Measurements from ENCODE around the gene PKD1L1. TPM values are rescaled to one million over a fixed set of nuclear protein-coding genes. Genes with fewer than 3 reads are reported as not detected.
"Not testable (repeated sequence)": the region's sequence is repeated elsewhere in the genome, so short reads cannot be mapped to it uniquely, and the experiment has no call there.

The PKD1L1 gene
- total RNA-seq, 1 experiment from 2014 or later: 0.17 TPM

DNA sequence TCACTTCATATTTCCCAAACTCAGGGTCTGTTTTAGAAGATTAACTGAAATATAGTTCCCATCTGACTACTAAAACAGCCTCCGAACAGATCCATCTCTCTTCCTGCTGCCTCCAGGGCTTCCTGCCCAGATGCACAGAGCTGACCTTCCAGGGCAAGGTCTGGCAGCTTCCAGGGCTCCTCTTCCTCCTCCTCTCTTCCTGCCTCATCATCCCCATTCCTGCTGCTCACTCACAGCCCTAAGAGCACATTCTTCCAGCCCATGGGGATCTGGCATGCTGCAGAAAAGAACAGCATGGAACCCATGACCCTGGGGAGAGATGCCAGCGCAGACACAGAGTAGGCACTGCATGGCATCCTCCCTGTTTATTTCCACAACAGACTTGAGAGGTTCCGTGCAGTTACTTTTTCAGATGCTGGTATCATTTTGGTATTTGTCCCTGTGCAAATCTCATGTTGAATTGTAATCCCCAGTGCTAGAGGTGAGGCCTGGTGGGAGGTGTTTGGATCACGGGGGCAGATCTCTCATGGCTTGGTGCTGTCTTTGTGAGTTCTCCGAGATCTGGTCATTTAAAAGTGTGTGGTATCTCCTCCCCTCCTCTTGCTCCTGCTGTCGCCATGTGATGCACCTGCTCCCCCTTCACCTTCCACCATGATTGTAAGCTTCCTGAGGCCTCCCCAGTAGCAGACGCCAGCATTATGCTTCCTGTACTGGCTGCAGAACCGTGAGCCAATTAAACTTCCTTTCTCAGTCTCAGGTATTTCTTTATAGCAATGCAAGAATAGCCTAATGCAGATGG, 4.4 kb downstream of the PKD1L1 start:
- no TSS peak for BruUV-seq (replicated peaks)
- Histone ChIP-seq H3K4me1 (ENCODE audit: control insufficient read depth in 1 of 2, insufficient read depth in 2 of 2, low read length in 2 of 2) (peaks cover 0 to 9% of the 10 kb centered on the region in 2 experiments; a peak in 2 of 4 replicates), H3K36me3 (ENCODE audit: control insufficient read depth in 1 of 2, insufficient read depth in 2 of 2, low read length in 2 of 2) (no peaks in the 10 kb centered on the region), H3K9me3 (ENCODE audit: control insufficient read depth in 1 of 2, insufficient read depth in 1 of 2, low read depth in 1 of 2, low read length in 2 of 2) (no peaks in the 10 kb centered on the region), H3K27ac (ENCODE audit: low read depth, low read length) (no peak overlapping the region), H3K4me2 (ENCODE audit: low read length) (no peak overlapping the region), H2AFZ (ENCODE audit: low read depth, low read length, poor library complexity, severe bottlenecking) (no peak overlapping the region), H3K79me2 (ENCODE audit: insufficient read depth, low read length) (no peaks in the 10 kb centered on the region), H3K9ac (ENCODE audit: low read length) (no peak overlapping the region), H4K20me1 (ENCODE audit: insufficient read depth) (no peaks in the 10 kb centered on the region), H3K4me3 (replicated peaks in 1 of 2; ENCODE audit: low read depth in 1 of 2, low read length in 2 of 2) (no peak overlapping the region), H3K27me3 (ENCODE audit: insufficient read depth, low read length) (no peaks in the 10 kb centered on the region), H3K9me2 (ENCODE audit: insufficient read depth) (no peaks in the 10 kb centered on the region)
- intact Hi-C loops (cut with micrococcal nuclease): loop anchor here (2.0 to 10.0 kb wide), 2 partner anchors 677 to 1911 kb away; no protein-coding TSS in a partner anchor
- ATAC-seq (no peak), DNase-seq (ENCODE audit: low read depth, low spot score) (no peak)
- ChIA-PET POLR2A (no interaction called here), CTCF (interaction anchor here (1.1 to 2.3 kb wide), 5 partner anchors 166 to 677 kb away, joined by 3 to 34 read pairs (median 20); no protein-coding TSS in a partner anchor), RAD21 (ENCODE audit: low non-redundant PET in 1 of 2, low total read pairs in 2 of 2, uncharacterized antibody in 2 of 2, unreplicated experiment in 2 of 2) (interaction anchor here (1.4 to 2.3 kb wide), 4 partner anchors 166 to 678 kb away, joined by 3 to 14 read pairs (median 10); no protein-coding TSS in a partner anchor)
- TF ChIP-seq, protein P1, sequence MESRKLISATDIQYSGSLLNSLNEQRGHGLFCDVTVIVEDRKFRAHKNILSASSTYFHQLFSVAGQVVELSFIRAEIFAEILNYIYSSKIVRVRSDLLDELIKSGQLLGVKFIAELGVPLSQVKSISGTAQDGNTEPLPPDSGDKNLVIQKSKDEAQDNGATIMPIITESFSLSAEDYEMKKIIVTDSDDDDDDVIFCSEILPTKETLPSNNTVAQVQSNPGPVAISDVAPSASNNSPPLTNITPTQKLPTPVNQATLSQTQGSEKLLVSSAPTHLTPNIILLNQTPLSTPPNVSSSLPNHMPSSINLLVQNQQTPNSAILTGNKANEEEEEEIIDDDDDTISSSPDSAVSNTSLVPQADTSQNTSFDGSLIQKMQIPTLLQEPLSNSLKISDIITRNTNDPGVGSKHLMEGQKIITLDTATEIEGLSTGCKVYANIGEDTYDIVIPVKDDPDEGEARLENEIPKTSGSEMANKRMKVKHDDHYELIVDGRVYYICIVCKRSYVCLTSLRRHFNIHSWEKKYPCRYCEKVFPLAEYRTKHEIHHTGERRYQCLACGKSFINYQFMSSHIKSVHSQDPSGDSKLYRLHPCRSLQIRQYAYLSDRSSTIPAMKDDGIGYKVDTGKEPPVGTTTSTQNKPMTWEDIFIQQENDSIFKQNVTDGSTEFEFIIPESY (IDR thresholded peaks at IDR 0.05; ENCODE audit: extremely low read depth, insufficient replicate concordance, low read length): no peak
- TF ChIP-seq TCF7L2 (IDR thresholded peaks at IDR 0.05; ENCODE audit: borderline replicate concordance, extremely low read depth, insufficient read depth, insufficient read length): no peak
- TF ChIP-seq FOSL1 (IDR thresholded peaks at IDR 0.05; ENCODE audit: low read depth): no peak
- TF ChIP-seq EZH2 (IDR thresholded peaks at IDR 0.05): no peak
- TF ChIP-seq ZFX (IDR thresholded peaks at IDR 0.05): no peak
- no peak for TF ChIP-seq EZH2phosphoT487 (IDR thresholded peaks at IDR 0.05; ENCODE audit: borderline replicate concordance)
- TF ChIP-seq, protein P2, sequence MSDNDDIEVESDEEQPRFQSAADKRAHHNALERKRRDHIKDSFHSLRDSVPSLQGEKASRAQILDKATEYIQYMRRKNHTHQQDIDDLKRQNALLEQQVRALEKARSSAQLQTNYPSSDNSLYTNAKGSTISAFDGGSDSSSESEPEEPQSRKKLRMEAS (IDR thresholded peaks at IDR 0.05): no peak
- no peak for TF ChIP-seq ZNF274 (IDR thresholded peaks at IDR 0.05; ENCODE audit: low read depth, low read length)
- TF ChIP-seq POLR2AphosphoS5 (IDR thresholded peaks at IDR 0.05; ENCODE audit: low read depth, low read length): no peak
- TF ChIP-seq, protein P3, sequence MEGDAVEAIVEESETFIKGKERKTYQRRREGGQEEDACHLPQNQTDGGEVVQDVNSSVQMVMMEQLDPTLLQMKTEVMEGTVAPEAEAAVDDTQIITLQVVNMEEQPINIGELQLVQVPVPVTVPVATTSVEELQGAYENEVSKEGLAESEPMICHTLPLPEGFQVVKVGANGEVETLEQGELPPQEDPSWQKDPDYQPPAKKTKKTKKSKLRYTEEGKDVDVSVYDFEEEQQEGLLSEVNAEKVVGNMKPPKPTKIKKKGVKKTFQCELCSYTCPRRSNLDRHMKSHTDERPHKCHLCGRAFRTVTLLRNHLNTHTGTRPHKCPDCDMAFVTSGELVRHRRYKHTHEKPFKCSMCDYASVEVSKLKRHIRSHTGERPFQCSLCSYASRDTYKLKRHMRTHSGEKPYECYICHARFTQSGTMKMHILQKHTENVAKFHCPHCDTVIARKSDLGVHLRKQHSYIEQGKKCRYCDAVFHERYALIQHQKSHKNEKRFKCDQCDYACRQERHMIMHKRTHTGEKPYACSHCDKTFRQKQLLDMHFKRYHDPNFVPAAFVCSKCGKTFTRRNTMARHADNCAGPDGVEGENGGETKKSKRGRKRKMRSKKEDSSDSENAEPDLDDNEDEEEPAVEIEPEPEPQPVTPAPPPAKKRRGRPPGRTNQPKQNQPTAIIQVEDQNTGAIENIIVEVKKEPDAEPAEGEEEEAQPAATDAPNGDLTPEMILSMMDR (IDR thresholded peaks at IDR 0.05 in 2 of 3, conservative IDR thresholded peaks at IDR 0.05 in 1 of 3; ENCODE audit: borderline replicate concordance in 1 of 3, insufficient read depth in 1 of 3, low read depth in 2 of 3, low read length in 2 of 3): no peak
- TF ChIP-seq CEBPB (IDR thresholded peaks at IDR 0.05; ENCODE audit: low read depth): no peak

DNA sequence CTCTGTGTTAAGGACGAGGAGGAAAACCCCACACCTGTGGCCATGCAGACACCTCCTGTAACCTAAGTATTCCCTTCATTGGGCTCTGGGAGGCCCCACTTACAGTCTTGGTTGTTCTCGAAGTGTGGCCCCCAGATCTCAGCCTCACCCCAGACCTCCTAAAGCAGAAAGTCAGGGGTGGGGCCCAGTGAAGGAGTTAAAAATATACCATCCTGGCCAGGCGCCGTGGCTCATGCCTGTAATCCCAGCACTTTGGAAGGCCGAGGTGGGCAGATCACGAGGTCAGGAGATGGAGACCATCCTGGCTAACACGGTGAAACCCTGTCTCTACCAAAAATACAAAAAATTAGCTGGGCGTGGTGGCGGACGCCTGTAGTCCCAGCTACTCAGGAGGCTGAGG, 5.6 kb downstream of the PKD1L1 start:
- DNase-seq (ENCODE audit: low read depth, low spot score); H3K9ac ChIP-seq (ENCODE audit: low read length); H3K9me2 ChIP-seq (ENCODE audit: insufficient read depth); BruUV-seq (replicated peaks); H3K36me3 ChIP-seq (ENCODE audit: control insufficient read depth in 1 of 2, insufficient read depth in 2 of 2, low read length in 2 of 2); H3K27ac ChIP-seq (ENCODE audit: low read depth, low read length); ATAC-seq; POLR2A ChIA-PET; H3K4me1 ChIP-seq (ENCODE audit: control insufficient read depth in 1 of 2, insufficient read depth in 2 of 2, low read length in 2 of 2); H3K79me2 ChIP-seq (ENCODE audit: insufficient read depth, low read length); H3K9me3 ChIP-seq (ENCODE audit: control insufficient read depth in 1 of 2, insufficient read depth in 1 of 2, low read depth in 1 of 2, low read length in 2 of 2); H3K27me3 ChIP-seq (ENCODE audit: insufficient read depth, low read length); H3K4me3 ChIP-seq (replicated peaks in 1 of 2; ENCODE audit: low read depth in 1 of 2, low read length in 2 of 2); H3K4me2 ChIP-seq (ENCODE audit: low read length); H4K20me1 ChIP-seq (ENCODE audit: insufficient read depth); H2AFZ ChIP-seq (ENCODE audit: low read depth, low read length, poor library complexity, severe bottlenecking); CTCF ChIA-PET; RAD21 ChIA-PET (ENCODE audit: low non-redundant PET in 1 of 2, low total read pairs in 2 of 2, uncharacterized antibody in 2 of 2, unreplicated experiment in 2 of 2): not testable (repeated sequence)
- intact Hi-C loops (cut with micrococcal nuclease): loop anchor here (10.0 kb wide), 1 partner anchor 1912 kb away; no protein-coding TSS in a partner anchor

Measured in HCT116 (cell line).